IPS-NIHi7 (cell line): ENCODE data around the gene OR4E1.
"Not testable (repeated sequence)": the region's sequence is repeated elsewhere in the genome, so short reads cannot be mapped to it uniquely, and the experiment has no call there.

Source experiments
- DNase-seq: peaks from one replicate; pipeline ENCODE4 v3.0.0; 2012; ENCODE audit warnings: mixed read lengths; ENCODE audit errors: extremely low spot score

OR4E1 gene

DNA sequence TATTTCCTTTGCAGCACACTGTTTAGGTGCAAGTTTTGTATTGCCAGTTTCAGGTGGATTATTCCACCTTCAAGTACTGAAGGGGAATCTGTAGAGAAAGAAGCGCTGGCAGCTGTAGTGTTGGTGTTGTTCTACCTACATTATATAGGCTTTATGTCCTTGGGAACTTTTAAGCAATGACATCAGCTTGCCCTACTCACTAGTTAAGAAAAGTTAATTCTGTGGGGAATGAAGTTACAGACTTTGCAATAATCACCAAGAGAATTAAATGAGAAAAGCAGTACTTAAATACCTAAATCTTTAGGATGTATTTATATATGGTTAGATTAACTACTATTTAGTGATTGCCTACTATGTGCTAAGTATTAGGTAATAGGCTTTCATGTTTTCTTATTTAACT, at the start of gene OR4E1:
OR4E1 (minus strand) TSS at position 101 of the 400 bp plus-strand sequence. CDS start 2,883 bp downstream, outside the sequence.
- no peak for DNase-seq

DNA sequence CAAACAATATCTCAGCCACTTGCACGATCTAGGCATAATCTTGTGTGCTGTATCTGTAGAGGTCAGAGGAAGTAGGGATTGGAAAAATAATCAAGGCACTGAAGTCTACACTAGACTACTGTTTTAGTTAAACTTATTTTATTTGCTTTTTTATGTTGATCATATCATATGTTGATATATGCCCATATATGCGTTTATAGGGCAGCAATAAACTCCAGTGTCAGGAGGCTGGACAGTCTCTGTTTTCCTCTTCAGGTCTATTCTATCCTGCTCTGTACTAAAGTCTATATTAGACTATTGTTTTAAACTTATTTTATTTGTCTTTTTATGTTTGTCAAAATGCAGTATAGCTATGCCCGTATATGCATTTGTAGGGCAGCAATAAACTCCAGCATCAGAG, 47.9 kb upstream of the OR4E1 start:
- no peak for DNase-seq

GRCh38 chr14:21719841-21720240, 46.2 kb upstream of the OR4E1 start:
- no peak for DNase-seq

- no peak for DNase-seq
Observed at GRCh38 chr14:21714318-21714929, 40.8 kb upstream of the OR4E1 start.

- DNase-seq, result no peak
Observed at GRCh38 chr14:21712036-21712435, 38.4 kb upstream of the OR4E1 start.

DNA sequence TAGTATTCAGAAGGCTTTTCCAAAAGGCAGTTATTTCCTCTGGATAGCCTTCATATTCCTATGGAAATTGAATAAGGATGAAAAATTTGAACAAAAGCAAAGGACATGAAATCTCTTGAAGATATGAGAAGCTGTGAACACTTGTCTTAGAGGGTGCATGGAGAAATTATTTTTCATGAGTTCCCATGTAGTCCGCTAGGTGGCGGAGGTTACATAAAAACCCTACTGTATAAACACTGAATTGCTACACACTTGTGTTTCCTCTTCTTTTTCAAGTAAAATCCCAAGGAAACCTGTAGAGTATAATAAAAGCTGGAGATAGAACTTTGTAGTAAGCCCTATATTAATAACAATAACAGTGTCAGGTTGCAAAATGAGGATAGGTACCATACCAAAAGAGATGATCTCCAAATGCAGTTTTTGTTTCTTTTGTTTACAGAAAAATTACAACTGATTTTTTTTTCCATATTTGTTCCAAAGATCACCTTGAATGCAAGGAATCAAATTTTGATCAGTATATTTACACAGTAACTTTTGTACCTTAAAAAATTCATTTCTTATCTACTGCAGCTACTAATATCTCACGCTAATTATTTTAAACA, 37.8 kb upstream of the OR4E1 start:
- peak; percentile 45 for DNase-seq

- DNase-seq, result no peak
Observed at GRCh38 chr14:21704338-21704737, 30.7 kb upstream of the OR4E1 start.

GRCh38 chr14:21703357-21704326, 30.0 kb upstream of the OR4E1 start:
- no peak for DNase-seq

DNA sequence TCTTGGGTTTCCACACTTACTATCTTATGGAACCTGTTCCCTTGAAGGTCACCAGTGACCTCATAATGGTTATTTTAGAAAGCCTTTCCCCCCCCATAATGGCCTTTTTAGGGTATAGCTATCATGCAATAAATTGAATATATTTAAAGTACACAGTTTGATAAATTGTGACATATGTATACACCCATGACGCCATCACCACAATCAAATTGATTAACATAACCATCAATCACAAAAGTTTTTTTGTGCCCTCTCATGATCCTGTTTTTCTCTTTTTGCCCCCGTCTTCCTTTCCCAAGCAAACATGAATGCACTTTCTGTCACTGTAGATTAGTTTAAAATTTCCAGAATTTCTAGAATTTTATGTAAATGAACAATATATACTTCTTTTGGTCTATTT, 28.7 kb upstream of the OR4E1 start:
- no peak for DNase-seq

DNA sequence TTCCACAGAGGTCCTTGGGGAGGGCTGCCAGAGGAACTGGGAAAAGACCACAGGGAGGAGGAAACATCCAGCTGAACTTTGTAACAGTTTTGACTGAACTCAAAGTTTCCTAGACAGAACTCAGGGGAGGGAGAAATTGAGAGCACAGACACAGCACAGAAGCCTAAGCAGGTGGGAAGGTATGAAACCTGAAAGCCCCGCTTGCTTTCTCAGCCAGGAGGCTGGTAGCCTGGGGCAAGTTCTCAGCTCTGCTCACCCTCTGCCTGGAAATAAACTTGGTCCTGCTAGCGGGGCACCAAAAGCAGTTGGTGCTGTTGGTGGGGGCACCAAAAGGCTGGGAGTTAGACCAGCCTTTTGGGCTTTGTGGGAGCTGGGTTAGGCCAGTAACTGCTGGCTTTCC, 25.9 kb upstream of the OR4E1 start:
- no peak for DNase-seq

GRCh38 chr14:21698538-21698937, 24.9 kb upstream of the OR4E1 start:
- not testable (repeated sequence) for DNase-seq

- not testable (repeated sequence) for DNase-seq
Observed at GRCh38 chr14:21697662-21698061, 24.0 kb upstream of the OR4E1 start.

- DNase-seq, result no peak
Observed at GRCh38 chr14:21694425-21694824, 20.8 kb upstream of the OR4E1 start.

- no peak for DNase-seq
Observed at GRCh38 chr14:21686468-21686867, 12.8 kb upstream of the OR4E1 start.

DNA sequence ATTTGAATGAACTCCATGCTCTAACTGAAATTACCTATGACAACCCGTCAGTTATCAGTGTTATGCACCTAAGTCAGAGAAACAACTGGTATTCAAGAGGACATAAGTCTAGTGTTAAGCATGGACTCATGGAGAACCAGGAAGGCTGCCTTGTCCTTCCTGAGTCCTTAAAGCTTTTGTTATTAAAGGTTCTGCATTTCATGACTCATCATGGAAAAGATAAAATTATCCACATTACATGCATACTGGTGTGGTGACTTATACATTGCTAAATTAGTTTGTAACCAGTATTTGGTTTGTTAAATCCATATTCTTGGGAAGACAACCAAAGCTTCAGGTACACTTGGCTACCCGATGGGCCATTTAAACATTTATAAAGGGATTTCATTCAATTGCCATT, 6.5 kb upstream of the OR4E1 start:
- no peak for DNase-seq

DNA sequence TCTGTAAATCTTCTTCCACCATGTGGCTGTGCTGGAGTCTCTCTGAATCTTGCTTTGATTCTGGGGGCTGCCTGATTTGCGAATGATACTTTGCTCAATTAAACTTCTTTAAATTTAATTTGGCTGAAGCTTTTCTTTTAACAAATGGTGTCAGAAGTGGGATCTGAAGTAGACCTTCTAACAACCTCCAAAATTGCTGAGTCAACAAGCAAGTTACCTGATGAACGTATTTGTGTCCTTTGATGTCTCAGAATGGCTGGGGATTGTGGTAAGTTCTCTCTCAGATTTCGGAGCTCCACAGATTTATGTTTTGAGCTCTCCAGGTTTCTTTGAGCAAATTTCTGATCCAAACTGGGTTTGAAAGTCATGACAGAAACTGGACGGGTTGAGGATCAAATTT, 1.9 kb upstream of the OR4E1 start:
- DNase-seq, result no peak

DNA sequence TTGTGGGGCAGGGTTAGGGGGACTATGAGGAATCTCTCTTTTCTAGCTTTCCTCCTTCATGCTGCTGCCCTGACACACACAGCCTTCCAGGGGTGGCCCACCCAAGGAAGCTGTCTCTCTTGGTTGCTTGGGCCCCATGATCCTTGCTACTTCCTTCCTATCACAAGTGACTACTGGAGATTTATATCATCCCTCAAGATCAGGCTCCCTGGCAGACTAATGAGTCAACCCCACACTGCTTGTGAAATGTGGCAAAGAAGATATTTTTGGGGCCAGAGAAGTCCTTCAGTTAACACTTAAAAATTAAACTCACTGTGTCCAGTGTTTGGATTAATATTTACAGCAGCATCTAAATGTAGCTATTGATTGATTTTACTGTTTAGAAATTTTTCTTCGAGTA, 1.5 kb downstream of the OR4E1 start:
- DNase-seq, result no peak

- no peak for DNase-seq
Observed at GRCh38 chr14:21671371-21671770, 2.2 kb downstream of the OR4E1 start.

GRCh38 chr14:21669284-21669683, 4.3 kb downstream of the OR4E1 start:
- DNase-seq, result no peak

DNA sequence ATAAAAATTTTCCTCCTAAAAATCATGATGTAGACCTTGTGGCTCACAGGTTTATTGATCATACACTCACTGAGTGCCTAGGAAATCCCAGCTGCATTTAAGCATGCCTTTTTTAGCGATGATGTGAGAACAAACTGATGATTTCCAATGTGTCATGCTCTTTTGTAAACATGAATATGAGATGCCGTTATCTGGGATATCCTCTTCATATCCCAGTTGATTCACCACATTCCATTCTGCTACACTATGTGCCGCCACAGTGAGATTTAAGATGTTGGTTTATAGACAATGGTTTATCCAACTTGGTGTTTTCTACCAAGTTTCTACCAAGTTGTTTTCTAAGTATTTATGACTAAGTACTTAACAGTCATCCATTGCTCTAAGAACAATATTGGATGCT, 5.2 kb downstream of the OR4E1 start:
- no peak for DNase-seq

DNA sequence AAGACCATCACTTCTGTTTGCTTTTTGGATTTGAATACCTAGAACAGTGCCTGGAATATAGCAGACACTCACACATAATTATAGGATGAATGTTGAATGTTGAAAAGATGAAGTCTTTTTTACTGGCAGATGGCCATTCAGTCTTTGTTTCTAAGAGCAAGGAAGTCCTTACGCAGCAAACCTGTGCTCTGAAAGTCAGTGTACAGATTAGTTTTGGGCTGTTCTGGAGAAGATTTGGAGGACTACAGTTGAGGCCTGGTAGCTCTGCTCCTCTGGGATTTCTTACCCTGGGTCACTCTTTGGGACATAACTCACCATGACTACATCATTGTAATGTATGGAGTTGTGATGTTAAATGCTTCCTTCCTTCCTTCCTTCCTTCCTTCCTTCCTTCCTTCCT, 16.6 kb downstream of the OR4E1 start:
- DNase-seq, result no peak

DNA sequence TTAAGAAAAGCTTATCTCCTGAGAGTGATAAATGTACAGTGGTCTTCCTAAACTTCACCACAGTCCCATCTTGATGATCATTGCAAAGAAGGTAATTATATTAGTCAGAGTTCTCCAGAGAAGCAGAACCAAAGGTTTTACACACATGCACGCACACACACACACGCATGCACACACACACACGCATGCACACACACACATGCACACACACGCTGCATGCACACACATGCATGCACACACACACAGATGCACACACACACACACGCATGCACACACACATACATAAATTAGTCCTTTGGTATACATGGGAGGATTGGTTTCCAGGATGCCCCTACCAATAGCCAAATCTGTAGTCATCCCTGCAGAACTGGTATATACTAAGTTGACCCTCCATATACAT, 19.4 kb downstream of the OR4E1 start:
- DNase-seq, result no peak
